HG03280 (cell line): ENCODE data around the gene NHSL1.

Source experiments
- ATAC-seq: cut with Tn5 transposase; IDR thresholded peaks from one replicate; pipeline ENCODE4 v1.9.1; 2021; ENCODE audit warnings: mild to moderate bottlenecking, moderate library complexity; ENCODE audit not compliant: unreplicated experiment

Gene NHSL1

DNA sequence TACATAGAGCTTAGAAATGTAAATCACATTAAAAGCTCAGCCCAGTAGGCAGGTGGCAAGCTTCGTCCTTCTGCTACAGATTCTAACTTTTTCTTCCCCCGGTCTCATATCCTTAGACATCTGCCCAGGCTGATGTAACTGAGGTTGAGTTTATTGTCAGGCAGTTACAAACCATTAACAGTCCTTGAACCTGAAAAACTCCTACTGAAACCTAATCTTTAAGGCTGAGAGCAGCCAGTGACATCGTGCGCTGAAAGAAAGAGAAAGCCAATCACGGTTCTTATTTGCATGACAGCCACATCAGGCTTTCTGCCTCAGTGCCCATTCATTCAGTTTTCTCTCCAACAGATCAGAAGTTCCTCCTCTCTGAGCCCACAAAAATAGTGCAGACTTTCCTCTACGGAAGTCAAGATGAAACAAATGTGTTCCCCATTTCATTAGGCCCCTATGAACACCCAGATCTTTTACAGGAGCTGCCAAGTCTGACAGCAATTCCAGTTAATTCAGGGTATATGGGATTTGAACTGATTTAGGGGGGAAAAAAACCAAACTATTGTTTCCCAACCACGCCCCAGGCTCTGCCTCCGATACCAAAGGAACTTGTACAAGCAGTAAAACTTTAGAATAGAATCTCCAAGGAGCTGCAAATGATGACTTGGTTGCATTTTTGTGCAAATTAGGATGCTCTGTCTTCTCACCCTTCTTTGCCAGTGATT lies at the start of gene NHSL1:
TSS of gene NHSL1 (minus strand) at position 192 of the 716 bp plus-strand sequence. CDS start 204 bp downstream, outside the sequence.
- ATAC-seq: peak; percentile 79

- no peak for ATAC-seq
Observed at GRCh38 chr6:138546733-138547185, 47.5 kb upstream of the NHSL1 start.

DNA sequence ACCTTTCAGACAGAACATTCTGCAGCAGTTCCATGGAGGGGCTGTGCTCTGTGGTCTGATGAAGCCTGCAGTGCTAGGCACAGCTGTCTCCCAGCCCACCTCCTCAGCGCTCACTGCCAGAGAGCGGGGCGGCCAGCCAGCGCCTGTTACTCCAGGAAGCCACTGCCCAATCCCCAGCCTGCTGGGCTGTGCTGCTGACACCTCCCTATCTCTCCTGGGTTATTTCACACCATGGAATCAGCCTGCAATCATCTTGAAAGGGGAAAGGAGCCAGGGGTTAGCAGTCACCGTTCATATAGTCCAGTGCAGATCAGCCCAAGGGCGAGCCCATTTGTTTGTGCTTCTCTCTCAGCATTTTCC lies 46.3 kb upstream of the NHSL1 start:
- no peak for ATAC-seq

- no peak for ATAC-seq
Observed at GRCh38 chr6:138544501-138544900, 45.2 kb upstream of the NHSL1 start.

DNA sequence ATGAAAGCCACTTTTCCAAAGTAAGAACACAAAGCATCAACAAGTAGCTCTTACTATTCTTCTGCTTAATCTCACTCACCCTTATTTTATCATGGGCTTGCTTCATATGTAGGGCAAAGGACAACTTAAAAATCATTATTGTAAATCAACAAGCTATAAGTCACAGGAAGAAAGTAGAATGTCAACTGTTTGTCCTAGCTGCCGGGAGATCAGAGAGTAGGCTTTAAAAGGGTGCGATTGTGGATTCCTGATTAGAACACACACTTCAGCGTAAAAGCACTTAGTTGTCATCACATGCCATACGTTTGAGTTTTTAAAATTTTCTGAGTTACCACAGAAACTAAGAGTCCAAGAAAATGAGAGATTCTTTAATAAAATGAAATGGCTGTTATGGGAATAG lies 44.4 kb upstream of the NHSL1 start:
- ATAC-seq: no peak

DNA sequence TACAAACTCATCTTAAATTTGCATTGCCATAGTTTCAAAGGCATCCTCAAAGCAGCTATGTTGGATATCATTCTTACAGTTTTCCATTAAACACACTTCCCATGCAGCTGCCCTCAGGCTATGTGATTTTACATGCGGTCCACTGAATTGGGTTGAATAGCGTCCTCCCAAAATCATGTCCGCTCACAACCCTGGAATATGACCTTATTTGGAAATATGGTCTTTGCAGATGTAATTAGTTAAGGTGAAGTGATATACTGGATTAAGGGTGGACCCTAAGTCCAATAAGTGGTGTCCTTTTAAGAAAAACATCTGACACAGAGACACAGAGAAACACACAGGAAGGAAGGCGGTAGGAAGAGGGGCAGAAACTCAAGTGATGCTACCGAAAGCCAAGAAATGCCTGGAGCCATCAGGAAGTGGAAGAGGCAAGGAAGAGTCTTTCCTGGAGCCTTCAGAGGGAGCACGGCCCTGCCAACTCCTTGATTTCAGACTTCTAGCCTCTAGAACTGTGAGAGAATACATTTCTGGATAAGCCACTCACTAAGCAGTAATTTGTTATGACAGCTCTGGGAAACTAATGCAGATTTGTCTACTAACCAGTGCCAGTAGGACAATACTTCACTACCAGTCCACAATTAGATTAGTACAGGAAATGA lies 42.7 kb upstream of the NHSL1 start:
- no peak for ATAC-seq

- ATAC-seq: no peak
Observed at GRCh38 chr6:138540468-138540867, 41.2 kb upstream of the NHSL1 start.

DNA sequence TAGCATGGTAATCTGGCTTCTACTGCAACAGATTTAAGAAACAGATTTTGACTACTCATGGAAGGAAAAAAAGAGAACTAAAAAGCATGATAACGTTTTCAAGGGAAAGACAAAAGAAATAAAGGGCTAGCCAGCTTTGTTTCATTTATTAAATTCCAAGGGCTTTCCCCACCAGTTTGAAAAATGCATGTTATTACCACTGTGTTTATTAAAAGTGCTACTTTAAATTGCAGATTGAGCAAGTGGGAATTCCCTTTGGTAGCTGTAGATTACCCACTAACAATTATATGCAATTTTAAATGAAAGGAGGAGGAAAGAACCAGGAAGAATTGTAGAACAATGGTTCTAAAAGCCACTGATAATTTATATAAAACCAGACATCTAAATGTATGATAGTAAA lies 40.6 kb upstream of the NHSL1 start:
- ATAC-seq: no peak

GRCh38 chr6:138538390-138539031 lies 39.2 kb upstream of the NHSL1 start:
- no peak for ATAC-seq

DNA sequence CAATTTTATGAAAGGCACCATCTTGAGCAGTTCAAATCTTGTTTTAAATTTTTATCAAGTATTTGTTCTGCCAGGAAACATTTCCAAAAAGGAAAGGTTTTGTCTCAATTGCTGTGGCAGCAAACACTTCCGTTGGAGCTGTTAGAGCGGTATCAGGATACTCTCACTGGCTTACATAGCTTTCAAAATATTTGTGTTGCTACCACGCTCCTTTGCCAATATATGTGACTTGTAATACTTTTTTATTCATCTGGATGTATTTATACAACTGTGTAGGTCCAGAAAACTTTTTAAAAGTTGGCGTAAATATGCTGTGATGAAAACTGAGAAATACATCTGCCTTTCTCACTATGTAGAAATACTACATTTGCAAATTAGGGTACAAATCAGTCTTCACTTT lies 37.8 kb upstream of the NHSL1 start:
- ATAC-seq: no peak

GRCh38 chr6:138535728-138536455 lies 36.6 kb upstream of the NHSL1 start:
- no peak for ATAC-seq

DNA sequence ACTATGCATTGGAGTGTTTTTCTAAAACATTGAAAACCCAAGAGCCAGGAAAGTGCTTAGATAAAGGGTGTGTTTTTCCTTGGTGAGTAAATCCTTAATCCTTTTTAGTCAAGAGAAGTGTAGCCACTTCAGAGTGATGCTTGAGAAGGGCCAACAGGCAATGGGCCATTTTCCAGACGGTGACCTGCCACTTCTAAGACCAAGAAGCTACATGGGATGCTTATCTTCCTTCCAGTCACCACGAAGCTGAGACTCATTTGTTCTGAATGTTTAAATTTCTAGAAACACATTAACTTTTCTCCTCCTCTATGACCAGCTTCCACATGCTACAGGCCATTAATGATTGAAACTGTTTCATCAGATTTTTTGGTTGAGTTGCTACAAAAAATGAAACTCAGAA lies 34.4 kb upstream of the NHSL1 start:
- no peak for ATAC-seq

- ATAC-seq: no peak
Observed at GRCh38 chr6:138531387-138531786, 32.1 kb upstream of the NHSL1 start.

DNA sequence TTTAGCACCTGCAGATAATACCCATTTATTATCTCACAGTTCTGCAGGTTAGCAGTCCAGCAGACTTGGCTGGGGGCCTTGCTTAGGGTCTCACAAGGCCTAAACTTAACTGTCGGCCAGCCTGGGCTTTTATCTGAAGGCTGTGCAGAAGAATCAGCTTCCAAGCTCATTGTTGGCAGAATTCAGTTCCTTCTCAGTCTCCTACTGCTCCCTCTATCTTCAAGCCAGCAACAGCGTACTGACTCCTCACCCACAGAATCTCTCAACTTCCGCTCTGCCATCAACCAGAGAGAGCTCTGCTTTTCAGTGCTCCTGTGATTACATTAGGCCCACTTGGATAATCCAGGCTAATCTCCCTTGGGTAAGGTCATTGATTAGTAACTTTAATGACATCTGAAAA lies 30.2 kb upstream of the NHSL1 start:
- no peak for ATAC-seq

- ATAC-seq: no peak
Observed at GRCh38 chr6:138528956-138529355, 29.7 kb upstream of the NHSL1 start.

- no peak for ATAC-seq
Observed at GRCh38 chr6:138528137-138528536, 28.8 kb upstream of the NHSL1 start.

DNA sequence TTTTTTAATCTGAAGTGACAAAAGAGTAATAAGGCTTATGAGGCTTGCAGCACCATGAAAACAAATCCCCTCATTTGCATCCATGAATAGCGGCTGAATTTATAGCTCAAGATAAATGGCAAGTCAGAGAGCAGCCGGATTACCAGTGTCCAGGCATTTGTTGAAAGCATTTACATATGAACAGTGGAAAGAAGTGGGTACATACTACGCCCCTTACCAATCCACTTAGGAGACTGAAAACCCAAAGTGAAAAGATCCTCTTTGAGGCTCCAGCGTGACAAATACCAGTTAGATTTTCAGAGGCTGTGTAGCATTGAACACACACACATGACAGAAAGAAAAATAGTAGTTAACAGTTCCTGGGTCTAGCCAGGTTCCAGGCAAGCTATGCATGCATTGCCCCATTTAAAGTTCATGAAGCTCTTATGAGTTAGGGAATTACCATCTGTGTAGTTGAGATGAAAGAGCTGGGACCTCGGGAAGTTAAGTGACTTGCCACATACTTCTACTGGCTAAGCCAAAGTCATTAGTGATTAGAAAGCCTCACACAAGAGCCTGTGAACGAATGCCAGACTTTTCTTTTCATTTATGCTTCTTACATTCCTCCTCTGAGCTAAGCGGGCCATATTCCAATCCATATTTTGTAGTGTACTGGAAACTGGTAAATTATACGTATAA lies 28.3 kb upstream of the NHSL1 start:
- ATAC-seq: no peak

DNA sequence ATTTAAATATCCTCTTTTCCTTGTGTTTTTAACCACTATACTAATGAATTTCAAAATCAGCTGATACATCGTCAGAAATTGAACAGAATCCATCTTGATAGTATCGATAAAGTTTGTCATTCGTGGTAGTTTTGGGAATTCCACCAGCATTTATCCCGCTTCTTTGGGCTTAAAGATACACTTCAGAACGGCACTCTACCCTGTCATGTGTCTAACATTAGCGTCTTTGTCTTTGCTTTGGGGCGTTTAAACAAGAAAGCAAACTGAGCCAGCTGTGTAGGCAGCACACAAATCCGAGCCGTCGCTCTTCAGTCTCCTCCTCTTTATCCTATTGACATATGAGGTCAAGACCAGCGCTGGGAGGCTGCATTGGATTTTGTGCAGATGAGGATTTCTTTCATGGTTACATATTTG lies 27.5 kb upstream of the NHSL1 start:
- no peak for ATAC-seq

DNA sequence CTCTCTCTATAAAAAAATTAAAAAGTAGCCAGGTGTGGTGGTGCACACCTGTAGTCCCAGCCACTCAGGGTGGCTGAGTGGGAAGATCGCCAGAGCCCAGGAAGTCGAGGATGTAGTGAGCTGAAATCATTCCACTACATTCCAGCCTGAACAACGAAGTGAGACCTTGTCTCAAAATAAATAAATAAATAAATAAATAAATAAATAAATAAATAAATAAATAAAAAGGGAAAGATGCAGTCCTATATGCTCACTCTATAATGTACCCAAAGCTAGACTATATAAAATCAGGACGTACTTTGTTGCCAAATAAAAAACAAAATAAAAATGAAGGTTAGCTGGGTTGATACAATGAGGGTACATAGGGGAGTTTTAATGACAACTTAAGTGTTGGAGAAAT lies 26.1 kb upstream of the NHSL1 start:
- ATAC-seq: no peak

DNA sequence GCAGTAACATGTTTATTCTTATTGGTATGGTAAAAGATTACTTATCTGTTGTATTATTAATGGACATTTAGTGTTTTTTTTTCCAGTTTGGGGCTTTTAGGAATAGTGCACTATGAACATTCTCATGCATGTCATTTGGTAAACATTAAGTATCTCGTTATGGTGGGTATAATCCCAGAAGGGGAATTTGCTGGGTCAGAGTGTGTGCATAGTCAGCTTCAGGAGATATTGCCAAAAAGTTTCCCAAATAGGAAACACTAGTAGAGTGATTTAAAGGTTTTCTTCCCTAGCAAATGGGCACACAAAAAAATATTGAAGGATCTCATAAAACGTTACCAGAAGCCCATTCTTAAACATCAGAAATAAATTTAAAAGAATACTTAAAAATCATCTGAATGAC lies 25.2 kb upstream of the NHSL1 start:
- ATAC-seq: no peak
